ENCODE results near the gene P4HA2. TPM values are rescaled to one million over a fixed set of nuclear protein-coding genes. Genes with fewer than 3 reads are reported as not detected.

P4HA2 gene
- total and polyA plus RNA-seq, 2 donors (not counting 3 experiments of a cell fraction or from before 2014, with no cell fraction given) = 37.6 to 58.7 TPM

DNA sequence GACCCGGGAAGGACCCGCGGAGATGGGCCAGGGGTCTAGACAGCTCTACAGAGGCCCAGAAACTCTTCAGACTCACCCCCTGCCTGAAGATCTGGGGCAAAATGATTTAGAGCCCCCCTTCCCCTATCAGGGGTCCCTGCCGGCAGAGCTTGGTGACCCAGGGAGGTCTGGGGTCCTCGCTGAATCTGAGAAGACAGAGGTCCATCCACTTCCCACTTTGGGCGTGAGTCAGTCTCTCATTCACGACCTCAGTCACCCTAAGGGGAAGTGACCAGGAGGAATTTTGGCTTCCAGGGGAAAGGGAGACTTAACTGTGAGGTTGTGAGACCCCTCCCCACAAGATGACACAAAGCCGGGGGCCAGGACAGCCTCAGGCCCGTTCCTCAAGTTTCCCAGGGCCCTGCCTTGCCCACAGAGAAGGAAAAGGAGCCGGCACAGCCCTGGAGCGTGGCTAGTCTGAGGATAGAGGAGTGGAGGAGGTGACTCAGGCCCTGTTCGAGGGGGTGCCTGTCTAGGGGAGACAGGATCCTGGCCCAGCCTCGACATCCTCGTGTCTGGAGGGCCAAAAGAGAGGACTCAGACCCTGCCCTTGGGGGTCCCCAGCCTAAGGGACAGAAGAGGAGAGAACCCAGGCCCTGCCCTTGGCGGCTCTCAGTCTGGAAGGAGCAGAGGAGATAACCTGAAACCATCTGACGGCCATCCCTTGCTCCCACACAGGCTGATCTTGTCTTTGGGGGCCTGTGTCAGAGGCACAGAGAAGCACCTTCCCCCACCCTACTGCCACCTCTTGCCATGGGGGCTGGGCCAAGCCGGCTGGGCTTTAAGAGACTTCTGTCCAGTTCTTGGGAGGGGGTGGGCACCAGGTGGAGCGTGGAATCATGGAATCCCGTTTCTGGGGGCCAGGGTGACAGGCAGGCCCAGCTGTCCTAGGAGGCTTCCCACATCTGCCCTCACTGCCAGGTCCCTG is 30.7 kb upstream of the P4HA2 start:
- no peaks in the 10 kb centered on the region for H4K20me1 ChIP-seq (replicated peaks; ENCODE audit: control insufficient read depth, extremely low read depth, insufficient read depth, low read length)
- peak overlapping the region; percentile 96 for H3K27ac ChIP-seq (ENCODE audit: insufficient read depth, low read depth, low read length)
- H3K9ac ChIP-seq (replicated peaks; ENCODE audit: extremely low read depth, insufficient read depth, low read length) = peak overlapping the region; percentile 96
- peaks cover 43% of the 10 kb centered on the region for H3K79me2 ChIP-seq (ENCODE audit: control insufficient read depth, insufficient read depth, low read length)
- peak overlapping the region; percentile 75 for H3K4me2 ChIP-seq (ENCODE audit: insufficient read depth, low read length)
- H2AFZ ChIP-seq (ENCODE audit: low read depth, low read length) = peak overlapping the region; percentile 58
- no peaks in the 10 kb centered on the region for H3K27me3 ChIP-seq (ENCODE audit: control insufficient read depth in 2 of 2, insufficient read depth in 2 of 2, low read length in 2 of 2)
- peaks cover 2 to 3% of the 10 kb centered on the region in 2 experiments for H3K36me3 ChIP-seq (ENCODE audit: control insufficient read depth in 2 of 2, extremely low read depth in 1 of 2, insufficient read depth in 2 of 2, low read length in 2 of 2)
- peaks cover 51% of the 10 kb centered on the region for H3K4me1 ChIP-seq (ENCODE audit: control insufficient read depth, extremely low read depth, insufficient read depth, low read length)
- TSS peak; percentile 30 for BruUV-seq (replicated peaks)
- dilution Hi-C loops (cut with MboI; ENCODE audit: extremely low pct_ligation_motif_present, low sequenced_read_pairs) (no loop called here), intact Hi-C loops (cut with micrococcal nuclease) (loop anchor here (1.0 kb wide), 3 partner anchors 20 to 37 kb away; partner anchors contain the start of gene P4HA2)
- ChIA-PET CTCF (interaction anchor here (1.1 to 7.8 kb wide), 5 partner anchors 14 to 242 kb away, joined by 4 to 93 read pairs (median 10); partner anchors contain the start of gene SLC22A4), POLR2A (no interaction called here)
- H3K9me3 ChIP-seq (replicated peaks; ENCODE audit: control insufficient read depth, insufficient read depth, low read length) = no peaks in the 10 kb centered on the region
- no peaks in the 10 kb centered on the region for H3K9me1 ChIP-seq (replicated peaks; ENCODE audit: control insufficient read depth, extremely low read depth, insufficient read depth, low read length)
- FAIRE-seq = peak; percentile 75
- H3K4me3 ChIP-seq (replicated peaks in 1 of 3; ENCODE audit: insufficient read depth in 1 of 3, low read depth in 1 of 3, low read length in 3 of 3) = peak overlapping the region; percentile 59 to 78 (median 78)
- DNase-seq (ENCODE audit: low read depth, low spot score) = peak; percentile 68
- TF ChIP-seq JUN (IDR thresholded peaks at IDR 0.05; ENCODE audit: borderline replicate concordance, insufficient read depth, insufficient read length, low read depth) (no peak), POLR2AphosphoS5 (IDR thresholded peaks at IDR 0.05; ENCODE audit: insufficient read depth, low read depth, low read length) (peak; percentile 14), POLR2A (IDR thresholded peaks at IDR 0.05; ENCODE audit: low read depth, low read length) (peak; percentile 41), MYC (IDR thresholded peaks at IDR 0.05; ENCODE audit: low read depth, low read length) (no peak), CTCF (IDR thresholded peaks at IDR 0.05; ENCODE audit: extremely low read depth in 1 of 2, insufficient read depth in 1 of 2, low read depth in 1 of 2, low read length in 2 of 2) (no peak), FOS (IDR thresholded peaks at IDR 0.05; ENCODE audit: borderline replicate concordance, insufficient read depth, low read length) (peak; percentile 54), GATA2 (IDR thresholded peaks at IDR 0.05; ENCODE audit: insufficient read depth, insufficient read length, low read depth, low read length) (no peak)

All from endothelial cell of umbilical vein (primary cell).